Measurements from ENCODE around the gene MYO7A.
A peak's percentile ranks its signal among the peaks of the same experiment; 100 is the strongest.

MYO7A gene

DNA sequence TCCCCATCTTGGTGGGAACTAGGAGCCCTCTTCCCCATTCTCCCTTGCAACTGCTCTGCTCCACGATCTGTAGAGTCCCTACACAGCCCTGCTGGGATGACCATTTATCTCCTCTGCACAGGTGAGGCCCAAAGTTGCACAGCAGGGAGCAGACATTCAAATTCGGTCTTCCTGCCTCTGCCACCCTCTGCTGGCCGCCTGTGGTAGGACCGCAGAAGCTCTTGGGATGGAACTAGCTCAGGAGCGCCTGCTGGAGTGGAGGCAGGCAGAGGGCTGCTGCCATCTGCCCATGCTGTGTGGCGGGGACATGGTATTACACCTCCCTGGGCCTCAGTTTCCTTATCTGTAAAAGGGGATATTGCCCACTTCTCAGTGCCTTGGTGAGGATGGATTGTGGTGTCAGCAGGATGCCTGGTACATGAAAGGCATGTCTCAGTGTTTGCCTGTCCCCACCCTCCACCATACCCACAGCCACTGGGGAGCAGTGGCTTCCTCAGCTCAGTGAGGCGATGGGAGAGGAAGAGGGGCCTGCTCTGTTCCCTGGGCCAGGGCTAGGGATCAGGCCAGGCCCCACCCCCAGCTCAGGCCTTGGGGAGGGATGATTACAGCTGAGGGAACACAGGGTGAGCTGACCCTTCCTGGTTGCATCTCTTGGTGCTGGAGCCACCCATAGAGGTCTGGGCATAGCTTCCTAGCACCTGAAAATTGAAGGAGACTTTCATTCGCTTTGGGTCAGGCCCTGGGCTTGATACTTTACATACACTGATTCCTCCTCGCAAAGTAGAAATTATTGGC, 36.7 kb upstream of the MYO7A start:
- Histone ChIP-seq H2AFZ (ENCODE audit: low read length) (no peak overlapping the region), H3K4me2 (ENCODE audit: low read length) (no peak overlapping the region), H3K4me3 (ENCODE audit: low read depth, low read length, poor library complexity, severe bottlenecking) (no peak overlapping the region)

DNA sequence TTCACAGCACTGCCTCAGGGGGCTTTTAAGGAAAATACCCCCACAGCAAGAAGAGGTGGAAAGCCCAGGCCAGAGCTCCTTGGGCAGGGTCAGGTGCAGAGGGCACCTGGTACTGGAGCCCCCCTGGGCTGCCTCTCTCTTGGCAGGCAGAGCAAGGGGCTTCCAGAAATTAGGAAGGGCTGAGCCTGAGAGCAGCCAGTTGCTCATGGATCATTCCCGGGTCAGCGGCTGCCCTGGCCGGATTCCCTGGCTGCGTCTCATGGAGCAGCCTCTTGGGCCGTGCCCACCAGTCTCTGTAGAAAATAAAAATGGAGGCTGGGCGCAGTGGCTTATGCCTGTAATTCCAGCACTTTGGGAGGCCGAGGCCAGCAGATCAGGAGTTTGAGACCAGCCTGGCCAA, 35.7 kb upstream of the MYO7A start:
- no peak overlapping the region for H3K27ac ChIP-seq (ENCODE audit: low read depth, low read length, poor library complexity, severe bottlenecking)
- no peak overlapping the region for H3K4me2 ChIP-seq (ENCODE audit: low read length)
- no peaks in the 10 kb centered on the region for H3K4me1 ChIP-seq (ENCODE audit: insufficient read depth, low read length, severe bottlenecking)
- H3F3A ChIP-seq (ENCODE audit: insufficient read depth, low read length) = no peaks in the 10 kb centered on the region
- H3K9ac ChIP-seq (ENCODE audit: low read length) = no peak overlapping the region
- TF ChIP-seq EZH2 (IDR thresholded peaks at IDR 0.05; ENCODE audit: borderline replicate concordance, low read length) (no peak), CTCF (IDR thresholded peaks at IDR 0.05; ENCODE audit: low read length) (no peak)
- H4K20me1 ChIP-seq (ENCODE audit: insufficient read depth, low read length) = no peaks in the 10 kb centered on the region
- H3K27me3 ChIP-seq (ENCODE audit: insufficient read depth, low read length) = 0 out of 2 replicates have a peak, but pooled peaks cover 1% of the 10 kb centered on the region
- H3K36me3 ChIP-seq (ENCODE audit: insufficient read depth, low read length) = no peaks in the 10 kb centered on the region
- H3K9me3 ChIP-seq (ENCODE audit: low read length) = no peaks in the 10 kb centered on the region
- no peaks in the 10 kb centered on the region for H3K79me2 ChIP-seq (ENCODE audit: insufficient read depth, low read length)
- H3K9me2 ChIP-seq (ENCODE audit: low read depth, low read length) = no peaks in the 10 kb centered on the region
- H2AFZ ChIP-seq (ENCODE audit: low read length) = no peak overlapping the region
- no peak overlapping the region for H3K4me3 ChIP-seq (ENCODE audit: low read depth, low read length, poor library complexity, severe bottlenecking)

More for the DNA sequence above, 36.7 kb upstream of the MYO7A start:
- TF ChIP-seq EZH2 (IDR thresholded peaks at IDR 0.05; ENCODE audit: borderline replicate concordance, low read length) (no peak), CTCF (IDR thresholded peaks at IDR 0.05; ENCODE audit: low read length) (peak; percentile 95)
- no peaks in the 10 kb centered on the region for H3K9me3 ChIP-seq (ENCODE audit: low read length)
- H3F3A ChIP-seq (ENCODE audit: insufficient read depth, low read length) = no peaks in the 10 kb centered on the region
- H3K9me2 ChIP-seq (ENCODE audit: low read depth, low read length) = no peaks in the 10 kb centered on the region
- no peak overlapping the region for H3K9ac ChIP-seq (ENCODE audit: low read length)
- no peaks in the 10 kb centered on the region for H3K79me2 ChIP-seq (ENCODE audit: insufficient read depth, low read length)
- no peak overlapping the region for H3K27ac ChIP-seq (ENCODE audit: low read depth, low read length, poor library complexity, severe bottlenecking)
- H3K4me1 ChIP-seq (ENCODE audit: insufficient read depth, low read length, severe bottlenecking) = no peaks in the 10 kb centered on the region
- H3K27me3 ChIP-seq (ENCODE audit: insufficient read depth, low read length) = 0 out of 2 replicates have a peak, but pooled peaks cover 9% of the 10 kb centered on the region
- no peaks in the 10 kb centered on the region for H4K20me1 ChIP-seq (ENCODE audit: insufficient read depth, low read length)
- no peaks in the 10 kb centered on the region for H3K36me3 ChIP-seq (ENCODE audit: insufficient read depth, low read length)

DNA sequence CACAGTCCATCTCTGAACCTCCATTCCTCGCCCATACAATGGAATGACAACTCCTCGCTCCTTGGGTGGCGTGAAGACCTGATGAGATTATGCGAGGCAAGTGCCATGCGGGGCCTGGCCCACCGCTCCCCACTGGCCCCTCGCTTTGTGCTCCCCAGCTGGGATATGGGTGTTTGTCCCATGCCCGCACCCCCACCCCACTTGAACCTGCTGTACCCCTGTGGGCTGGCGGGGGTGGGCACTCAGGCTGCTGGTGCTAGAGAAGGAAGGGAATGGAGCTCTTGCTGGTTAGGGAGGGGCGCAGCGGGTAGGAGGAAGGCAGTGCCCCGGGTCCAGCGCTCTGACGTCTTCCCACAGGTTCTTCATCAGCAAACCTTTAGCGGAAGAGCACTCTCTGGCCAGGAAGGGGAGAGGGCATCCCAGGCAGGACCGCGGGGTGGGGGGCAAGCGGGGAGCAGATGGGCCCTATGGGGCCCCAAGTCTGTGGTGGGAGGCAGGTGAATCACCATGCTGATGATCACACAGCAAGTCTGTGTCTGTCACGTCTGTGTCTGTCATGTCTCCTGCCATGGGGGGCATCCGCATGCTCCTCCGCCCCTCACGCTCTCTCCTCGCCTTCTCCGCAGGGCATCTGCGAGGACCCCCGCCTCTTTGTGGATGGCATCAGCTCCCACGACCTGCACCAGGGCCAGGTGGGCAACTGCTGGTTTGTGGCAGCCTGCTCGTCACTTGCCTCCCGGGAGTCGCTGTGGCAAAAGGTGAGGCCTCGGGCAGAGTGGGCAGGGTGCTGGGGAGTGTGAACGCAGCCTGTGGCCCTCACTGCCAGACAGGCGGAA, 34.8 kb upstream of the MYO7A start:
- no peaks in the 10 kb centered on the region for H3K9me3 ChIP-seq (ENCODE audit: low read length)
- no peak overlapping the region for H2AFZ ChIP-seq (ENCODE audit: low read length)
- no peak for TF ChIP-seq EZH2 (IDR thresholded peaks at IDR 0.05; ENCODE audit: borderline replicate concordance, low read length)
- TF ChIP-seq CTCF (IDR thresholded peaks at IDR 0.05; ENCODE audit: low read length) = no peak
- no peak overlapping the region for H3K9ac ChIP-seq (ENCODE audit: low read length)
- H3K9me2 ChIP-seq (ENCODE audit: low read depth, low read length) = no peaks in the 10 kb centered on the region
- no peaks in the 10 kb centered on the region for H3K27me3 ChIP-seq (ENCODE audit: insufficient read depth, low read length)
- H3K79me2 ChIP-seq (ENCODE audit: insufficient read depth, low read length) = no peaks in the 10 kb centered on the region
- no peaks in the 10 kb centered on the region for H3K4me1 ChIP-seq (ENCODE audit: insufficient read depth, low read length, severe bottlenecking)
- no peak overlapping the region for H3K4me3 ChIP-seq (ENCODE audit: low read depth, low read length, poor library complexity, severe bottlenecking)
- no peak overlapping the region for H3K4me2 ChIP-seq (ENCODE audit: low read length)
- H4K20me1 ChIP-seq (ENCODE audit: insufficient read depth, low read length) = no peaks in the 10 kb centered on the region
- no peak overlapping the region for H3K27ac ChIP-seq (ENCODE audit: low read depth, low read length, poor library complexity, severe bottlenecking)
- no peaks in the 10 kb centered on the region for H3F3A ChIP-seq (ENCODE audit: insufficient read depth, low read length)
- no peaks in the 10 kb centered on the region for H3K36me3 ChIP-seq (ENCODE audit: insufficient read depth, low read length)

All from OCI-LY1 (cell line).